A549 (cell line): ENCODE measurements around the gene GSTK1. TPM values are rescaled to one million over a fixed set of nuclear protein-coding genes. Genes with fewer than 3 reads are reported as not detected.

Source experiments
- ATAC-seq, 2 experiments: fragments of 200-7000 bp in 1 of 2; fragments of >200 bp in 1 of 2; cut with Nextera tagmentation in 1 of 2; cut with Tn5 transposase in 1 of 2; 3 replicates each; pipeline versions ENCODE4 v1.8.0 to v1.9.1; 2018 to 2020; ENCODE audit warnings: mild to moderate bottlenecking in 1 of 2, moderate library complexity in 1 of 2
- CTCF ChIA-PET: fragments of 300-600 bp; sonication (Branson Sonifier 250); formaldehyde crosslinking; extraction: SDS; loops from one replicate; lab custom pipeline; 2021; ENCODE audit warnings: antibody characterized with exemption, inconsistent platforms; lab: Yijun Ruan, JAX
- POLR2A ChIA-PET: fragments of 350-600 bp; formaldehyde crosslinking; extraction: SDS; loops from one replicate; lab custom pipeline; 2021; ENCODE audit warnings: antibody characterized with exemption, inconsistent platforms; lab: Yijun Ruan, JAX
- DNase-seq, 2 experiments: peaks; one replicate each; pipeline versions ENCODE4 v3.0.0 to v3.0.0-alpha.2; 2011 to 2016; ENCODE audit warnings: low read depth in 1 of 2, low spot score in 1 of 2
- FAIRE-seq: peaks from 2 replicates; lab custom pipeline; 2011; peaks lifted over from hg19 to GRCh38; lab: Jason Lieb, UNC
- H3K27ac ChIP-seq, 2 experiments: fragments of >200 bp; sonication (Bioruptor Twin); formaldehyde crosslinking; 3 replicates each; pipeline ENCODE4 v1.5.1; 2016 to 2017
- H3K4me1 ChIP-seq: fragments of >200 bp; sonication (Bioruptor Twin); formaldehyde crosslinking; 3 replicates; pipeline ENCODE4 v1.6.1; 2016
- H3K4me2 ChIP-seq: fragments of >200 bp; sonication (Bioruptor Twin); formaldehyde crosslinking; 3 replicates; pipeline ENCODE4 v1.6.1; 2016
- H3K4me3 ChIP-seq: fragments of >200 bp; sonication (Bioruptor Twin); formaldehyde crosslinking; 3 replicates; pipeline ENCODE4 v1.5.1; 2016
- H3K9me3 ChIP-seq: fragments of >200 bp; sonication (Bioruptor Twin); formaldehyde crosslinking; 3 replicates; pipeline ENCODE4 v1.6.1; 2016
- CEBPB ChIP-seq, 2 experiments: fragments of >200 bp in 1 of 2; sonication (Bioruptor Twin) in 1 of 2; formaldehyde crosslinking in 1 of 2; IDR thresholded peaks; 2 replicates each; pipeline ENCODE4 v1.6.1; 2012 to 2016
- EHF ChIP-seq: fragments of 250-450 bp; sonication (Bioruptor Pico); IDR thresholded peaks from 2 replicates; pipeline ENCODE4 v1.5.0; 2020; ENCODE audit warnings: mild to moderate bottlenecking
- EP300 ChIP-seq, 2 experiments: fragments of >200 bp; sonication (Bioruptor Twin); formaldehyde crosslinking; IDR thresholded peaks; 2 replicates in 1 of 2; 3 replicates in 1 of 2; pipeline ENCODE4 v1.6.1; 2016 to 2017
- ESRRA ChIP-seq: fragments of 150-350 bp; IDR thresholded peaks from 2 replicates; pipeline ENCODE4 v1.6.1; 2014; ENCODE audit warnings: mild to moderate bottlenecking, low read length, borderline replicate concordance
- GATA3 ChIP-seq: IDR thresholded peaks from 2 replicates; pipeline ENCODE4 v1.6.1; 2012; ENCODE audit warnings: borderline replicate concordance
- HDAC2 ChIP-seq: fragments of 200-600 bp; sonication (generic); IDR thresholded peaks from 2 replicates; pipeline ENCODE4 v1.6.1; 2016
- HOXB13 ChIP-seq: fragments of 250-450 bp; sonication (Bioruptor Pico); IDR thresholded peaks from 2 replicates; pipeline ENCODE4 v1.5.0; 2020; ENCODE audit warnings: low read depth, mild to moderate bottlenecking, moderate library complexity
- MAFK ChIP-seq: fragments of 450-650 bp; IDR thresholded peaks from 2 replicates; pipeline ENCODE4 v1.6.1; 2014; ENCODE audit not compliant: partially characterized antibody
- MAZ ChIP-seq: fragments of 150-350 bp; IDR thresholded peaks from 2 replicates; pipeline ENCODE4 v1.6.1; 2014; ENCODE audit warnings: antibody characterized with exemption, low read depth, low read length, borderline replicate concordance
- NFE2L2 ChIP-seq: fragments of 150-350 bp; conservative IDR thresholded peaks from 2 replicates; pipeline ENCODE4 v1.6.1; 2014; ENCODE audit warnings: low read length
- NR3C1 ChIP-seq: fragments of >200 bp; sonication (Bioruptor Twin); formaldehyde crosslinking; IDR thresholded peaks from 3 replicates; pipeline ENCODE4 v1.6.1; 2017
- PHF8 ChIP-seq: fragments of 200-600 bp; sonication (generic); IDR thresholded peaks from 2 replicates; pipeline ENCODE4 v1.6.1; 2016; ENCODE audit warnings: low read depth, mild to moderate bottlenecking, antibody characterized with exemption, moderate library complexity, borderline replicate concordance
- POLR2A ChIP-seq: IDR thresholded peaks from 2 replicates; pipeline ENCODE4 v1.6.1; 2012; ENCODE audit warnings: mild to moderate bottlenecking, low read length
- RCOR1 ChIP-seq: fragments of 150-350 bp; IDR thresholded peaks from 2 replicates; pipeline ENCODE4 v1.6.1; 2014; ENCODE audit warnings: antibody characterized with exemption, low read length, low read depth
- RFX5 ChIP-seq: fragments of 450-650 bp; IDR thresholded peaks from 2 replicates; pipeline ENCODE4 v1.7.1; 2014; ENCODE audit warnings: antibody characterized with exemption, mild to moderate bottlenecking, moderate library complexity
- RNF2 ChIP-seq: fragments of 200-600 bp; sonication (generic); IDR thresholded peaks from 2 replicates; pipeline ENCODE4 v1.6.1; 2016; ENCODE audit warnings: low read depth, mild to moderate bottlenecking, antibody characterized with exemption, moderate library complexity, borderline replicate concordance
- ZFP36 ChIP-seq: fragments of 450-650 bp; IDR thresholded peaks from 2 replicates; pipeline ENCODE4 v1.6.1; 2014; ENCODE audit warnings: borderline replicate concordance; ENCODE audit not compliant: partially characterized antibody
- ZSCAN20 ChIP-seq: fragments of 250-450 bp; sonication (Bioruptor Pico); IDR thresholded peaks from 2 replicates; pipeline ENCODE4 v1.8.0; 2022; ENCODE audit warnings: mild to moderate bottlenecking, moderate library complexity
- WGBS: methylation state at CpG from one replicate; pipeline ENCODE4 v1.1.6; 2017; ENCODE audit errors: missing lambda C conversion rate; 5-methylcytosine and 5-hydroxymethylcytosine counted together
- polyA plus RNA-seq, 4 experiments: library from polyadenylated mRNA; depleted of rRNA in 3 of 4; stranded (reverse); fragments of >200 nt; fragmentation: RNase III in 1 of 4; extraction: RNeasy Plus Mini Kit Qiagen cat#74134 plus additional on column Dnase treatment in 1 of 4; gene quantifications; 2 replicates in 3 of 4; 3 replicates in 1 of 4; pipeline ENCODE4 v1.2.3, GENCODE V29; 2011 to 2017
- TF ChIP-seq, protein P1 (sequence below): IDR thresholded peaks from 2 replicates; pipeline ENCODE4 v1.6.1; 2012; ENCODE audit warnings: low read depth, borderline replicate concordance
- TF ChIP-seq, protein P2 (sequence below): fragments of 200-600 bp; sonication (generic); IDR thresholded peaks from 2 replicates; pipeline ENCODE4 v1.6.1; 2016; ENCODE audit warnings: antibody characterized with exemption, mild to moderate bottlenecking, moderate library complexity
- TF ChIP-seq, protein P3 (sequence below): fragments of 250-450 bp; sonication (Bioruptor Pico); IDR thresholded peaks from 2 replicates; pipeline ENCODE4 v1.5.0; 2021; ENCODE audit warnings: mild to moderate bottlenecking, moderate library complexity, borderline replicate concordance

Gene GSTK1
- polyA plus RNA-seq, 2 of the 4 experiments (the other 2 are of a cell fraction): 76.6 to 91.5 TPM

DNA sequence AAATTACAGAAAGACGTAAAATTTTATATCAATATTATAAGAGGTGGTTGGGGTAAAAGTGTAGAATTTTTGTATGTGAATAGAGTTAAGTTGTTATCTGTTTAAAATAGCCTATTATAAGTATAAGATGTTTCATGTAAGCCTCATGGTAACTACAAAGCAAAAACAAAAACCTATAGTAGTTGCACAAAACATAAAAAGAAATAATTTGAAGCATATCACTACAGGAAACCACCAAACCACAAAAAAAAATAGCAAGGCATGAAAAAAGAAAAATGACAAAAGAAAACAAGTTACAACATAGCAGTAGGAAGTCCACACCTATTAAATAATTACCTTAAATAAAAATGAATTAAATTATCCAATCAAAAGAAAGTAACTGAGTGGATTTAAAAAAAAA is 12.4 kb upstream of the GSTK1 start:
- Histone ChIP-seq H3K4me1 (no peaks in the 10 kb centered on the region), H3K27ac (no peak overlapping the region), H3K4me3 (no peak overlapping the region), H3K4me2 (no peak overlapping the region), H3K9me3 (no peaks in the 10 kb centered on the region)
- FAIRE-seq: no peak
- ChIA-PET CTCF (interaction anchor here (3.6 kb wide), 1 partner anchor 10 kb away, joined by 27 read pairs; no protein-coding TSS in a partner anchor), POLR2A (no interaction called here)
- no peak for DNase-seq
- 88% methylated on average over 1 of the region's 1 CpG for WGBS
- TF ChIP-seq, protein P1, sequence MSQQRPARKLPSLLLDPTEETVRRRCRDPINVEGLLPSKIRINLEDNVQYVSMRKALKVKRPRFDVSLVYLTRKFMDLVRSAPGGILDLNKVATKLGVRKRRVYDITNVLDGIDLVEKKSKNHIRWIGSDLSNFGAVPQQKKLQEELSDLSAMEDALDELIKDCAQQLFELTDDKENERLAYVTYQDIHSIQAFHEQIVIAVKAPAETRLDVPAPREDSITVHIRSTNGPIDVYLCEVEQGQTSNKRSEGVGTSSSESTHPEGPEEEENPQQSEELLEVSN: no peak
- TF ChIP-seq, protein P2, sequence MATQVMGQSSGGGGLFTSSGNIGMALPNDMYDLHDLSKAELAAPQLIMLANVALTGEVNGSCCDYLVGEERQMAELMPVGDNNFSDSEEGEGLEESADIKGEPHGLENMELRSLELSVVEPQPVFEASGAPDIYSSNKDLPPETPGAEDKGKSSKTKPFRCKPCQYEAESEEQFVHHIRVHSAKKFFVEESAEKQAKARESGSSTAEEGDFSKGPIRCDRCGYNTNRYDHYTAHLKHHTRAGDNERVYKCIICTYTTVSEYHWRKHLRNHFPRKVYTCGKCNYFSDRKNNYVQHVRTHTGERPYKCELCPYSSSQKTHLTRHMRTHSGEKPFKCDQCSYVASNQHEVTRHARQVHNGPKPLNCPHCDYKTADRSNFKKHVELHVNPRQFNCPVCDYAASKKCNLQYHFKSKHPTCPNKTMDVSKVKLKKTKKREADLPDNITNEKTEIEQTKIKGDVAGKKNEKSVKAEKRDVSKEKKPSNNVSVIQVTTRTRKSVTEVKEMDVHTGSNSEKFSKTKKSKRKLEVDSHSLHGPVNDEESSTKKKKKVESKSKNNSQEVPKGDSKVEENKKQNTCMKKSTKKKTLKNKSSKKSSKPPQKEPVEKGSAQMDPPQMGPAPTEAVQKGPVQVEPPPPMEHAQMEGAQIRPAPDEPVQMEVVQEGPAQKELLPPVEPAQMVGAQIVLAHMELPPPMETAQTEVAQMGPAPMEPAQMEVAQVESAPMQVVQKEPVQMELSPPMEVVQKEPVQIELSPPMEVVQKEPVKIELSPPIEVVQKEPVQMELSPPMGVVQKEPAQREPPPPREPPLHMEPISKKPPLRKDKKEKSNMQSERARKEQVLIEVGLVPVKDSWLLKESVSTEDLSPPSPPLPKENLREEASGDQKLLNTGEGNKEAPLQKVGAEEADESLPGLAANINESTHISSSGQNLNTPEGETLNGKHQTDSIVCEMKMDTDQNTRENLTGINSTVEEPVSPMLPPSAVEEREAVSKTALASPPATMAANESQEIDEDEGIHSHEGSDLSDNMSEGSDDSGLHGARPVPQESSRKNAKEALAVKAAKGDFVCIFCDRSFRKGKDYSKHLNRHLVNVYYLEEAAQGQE: no peak
- TF ChIP-seq ESRRA (no peak), RNF2 (no peak), ZSCAN20 (CRISPR knock-in tag) (no peak), HOXB13 (no peak), MAZ (no peak), EP300 (IDR thresholded peaks at IDR 0.05) (no peak), PHF8 (no peak), GATA3 (no peak), ZFP36 (no peak), POLR2A (no peak), MAFK (no peak), RCOR1 (no peak), NFE2L2 (no peak)
- TF ChIP-seq, protein P3, sequence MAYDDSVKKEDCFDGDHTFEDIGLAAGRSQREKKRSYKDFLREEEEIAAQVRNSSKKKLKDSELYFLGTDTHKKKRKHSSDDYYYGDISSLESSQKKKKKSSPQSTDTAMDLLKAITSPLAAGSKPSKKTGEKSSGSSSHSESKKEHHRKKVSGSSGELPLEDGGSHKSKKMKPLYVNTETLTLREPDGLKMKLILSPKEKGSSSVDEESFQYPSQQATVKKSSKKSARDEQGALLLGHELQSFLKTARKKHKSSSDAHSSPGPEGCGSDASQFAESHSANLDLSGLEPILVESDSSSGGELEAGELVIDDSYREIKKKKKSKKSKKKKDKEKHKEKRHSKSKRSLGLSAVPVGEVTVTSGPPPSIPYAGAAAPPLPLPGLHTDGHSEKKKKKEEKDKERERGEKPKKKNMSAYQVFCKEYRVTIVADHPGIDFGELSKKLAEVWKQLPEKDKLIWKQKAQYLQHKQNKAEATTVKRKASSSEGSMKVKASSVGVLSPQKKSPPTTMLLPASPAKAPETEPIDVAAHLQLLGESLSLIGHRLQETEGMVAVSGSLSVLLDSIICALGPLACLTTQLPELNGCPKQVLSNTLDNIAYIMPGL (CRISPR knock-in tag): no peak
- no peak for ATAC-seq

DNA sequence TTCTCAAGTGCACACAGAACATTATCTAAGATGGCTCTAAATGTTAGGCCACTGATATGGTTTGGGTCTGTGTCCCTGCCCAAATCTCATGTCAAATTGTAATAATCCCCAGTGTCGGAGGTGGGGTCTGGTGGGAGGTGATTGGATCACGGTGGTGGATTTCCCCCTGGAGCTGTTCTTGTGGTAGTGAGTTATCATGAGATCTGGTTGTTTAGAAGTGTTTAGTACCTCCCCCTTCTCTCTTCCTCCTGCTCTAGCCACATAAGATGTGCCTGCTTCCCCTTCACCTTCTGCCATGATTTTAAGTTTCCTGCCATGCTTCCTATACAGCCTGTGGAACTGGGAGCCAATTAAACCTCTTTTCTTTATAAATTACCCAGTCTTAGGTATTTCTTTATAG is 11.2 kb upstream of the GSTK1 start:
- POLR2A ChIA-PET: no interaction called here
- 64% methylated on average over 2 of the region's 2 CpGs for WGBS
- Histone ChIP-seq H3K27ac (no peak overlapping the region), H3K4me3 (no peak overlapping the region), H3K9me3 (no peaks in the 10 kb centered on the region), H3K4me1 (no peaks in the 10 kb centered on the region), H3K4me2 (no peak overlapping the region)
- ATAC-seq (no peak), DNase-seq (no peak), FAIRE-seq (no peak)
- CTCF ChIA-PET: no interaction called here
- TF ChIP-seq HDAC2 (no peak), RFX5 (no peak), NR3C1 (no peak), CEBPB (IDR thresholded peaks at IDR 0.05) (no peak), EHF (CRISPR knock-in tag) (no peak)
- TF ChIP-seq, protein P2: no peak
